Dermis blood vessel endothelial cell (primary cell): ENCODE data around the gene ZNF892. TPM values are rescaled to one million over a fixed set of nuclear protein-coding genes. Genes with fewer than 3 reads are reported as not detected.

Source experiments
- DNase-seq: peaks from one replicate; pipeline ENCODE4 v3.0.0; 2010
- total RNA-seq: library from RNA; depleted of rRNA; stranded (reverse); fragments of >200 nt; gene quantifications from 2 replicates; pipeline ENCODE4 v1.2.3, GENCODE V29; 2014

Gene ZNF892
- total RNA-seq: 7.7 and 8.7 TPM in 2 replicates

- peak; percentile 92 for DNase-seq
These were observed at the start of gene ZNF892 for GRCh38 chr2:95207111-95207961. TSS of gene ZNF892 (plus strand) at chr2:95207521. CDS start at chr2:95207816, 295 bp downstream.

- no peak for DNase-seq
These were observed 48.9 kb upstream of the ZNF892 start for GRCh38 chr2:95158441-95158840.

- peak; percentile 47 for DNase-seq
These were observed 48.3 kb upstream of the ZNF892 start for GRCh38 chr2:95158891-95159619.

GRCh38 chr2:95159690-95160449, 47.5 kb upstream of the ZNF892 start, which contains the start of gene ZNF514:
TSS of gene ZNF514 (minus strand) at chr2:95159848. CDS start at chr2:95153253, 6,595 bp downstream.
- peak; percentile 77 for DNase-seq

GRCh38 chr2:95165030-95165370, 42.3 kb upstream of the ZNF892 start:
- DNase-seq: no peak

- peak; percentile 99 for DNase-seq
These were observed 41.8 kb upstream of the ZNF892 start, which contains the start of gene ZNF2 for GRCh38 chr2:95165371-95166064. TSS of gene ZNF2 (plus strand) at chr2:95165809. CDS start at chr2:95176227, 10,418 bp downstream.

GRCh38 chr2:95166065-95166763, 41.1 kb upstream of the ZNF892 start:
- no peak for DNase-seq

GRCh38 chr2:95171902-95172301, 35.4 kb upstream of the ZNF892 start:
- DNase-seq: no peak

GRCh38 chr2:95174031-95174542, 33.2 kb upstream of the ZNF892 start:
- no peak for DNase-seq

- DNase-seq: no peak
These were observed 27.9 kb upstream of the ZNF892 start for GRCh38 chr2:95179451-95179850.

GRCh38 chr2:95181774-95182173, 25.5 kb upstream of the ZNF892 start:
- no peak for DNase-seq

GRCh38 chr2:95185197-95185596, 22.1 kb upstream of the ZNF892 start:
- DNase-seq: no peak

- DNase-seq: no peak
These were observed 21.3 kb upstream of the ZNF892 start for GRCh38 chr2:95185973-95186372.

- DNase-seq: peak; percentile 35
These were observed 14.4 kb upstream of the ZNF892 start for GRCh38 chr2:95192956-95193355.

GRCh38 chr2:95203911-95204310, 3.4 kb upstream of the ZNF892 start:
- no peak for DNase-seq

GRCh38 chr2:95204396-95204795, 2.9 kb upstream of the ZNF892 start:
- DNase-seq: no peak

- no peak for DNase-seq
These were observed 1.2 kb upstream of the ZNF892 start for GRCh38 chr2:95206096-95206495.

- no peak for DNase-seq
These were observed 785 bp downstream of the ZNF892 start for GRCh38 chr2:95208106-95208505.

GRCh38 chr2:95215018-95215612, 7.8 kb downstream of the ZNF892 start:
- no peak for DNase-seq

GRCh38 chr2:95220449-95220848, 13.1 kb downstream of the ZNF892 start:
- no peak for DNase-seq

GRCh38 chr2:95225658-95226057, 18.3 kb downstream of the ZNF892 start:
- DNase-seq: no peak
